H9 (cell line): ENCODE data around the gene SYCP2L. TPM values are rescaled to one million over a fixed set of nuclear protein-coding genes. Genes with fewer than 3 reads are reported as not detected.

Experiments
- DNase-seq: peaks from one replicate; pipeline ENCODE4 v3.0.0-alpha.2; 2017
- H2AFZ ChIP-seq: one replicate; pipeline ENCODE4 v1.6.1; 2013; ENCODE audit warnings: mild to moderate bottlenecking, low read length, control low read depth, moderate library complexity
- H2AK5ac ChIP-seq: 2 replicates; pipeline ENCODE4 v1.6.1; 2013; ENCODE audit warnings: low read length, control low read depth, mixed read lengths; ENCODE audit not compliant: insufficient read length
- H2BK120ac ChIP-seq: one replicate; pipeline ENCODE4 v1.6.1; 2013; ENCODE audit warnings: low read depth, mild to moderate bottlenecking, low read length, control low read depth, inconsistent platforms; ENCODE audit not compliant: poor library complexity, severe bottlenecking
- H2BK12ac ChIP-seq: 2 replicates; pipeline ENCODE4 v1.6.1; 2013; ENCODE audit warnings: low read length, control low read depth, mixed read lengths, low read depth; ENCODE audit not compliant: insufficient read length
- H2BK15ac ChIP-seq: 2 replicates; pipeline ENCODE4 v1.6.1; 2013; ENCODE audit warnings: low read depth, low read length, control low read depth
- H2BK20ac ChIP-seq: one replicate; pipeline ENCODE4 v1.6.1; 2013; ENCODE audit warnings: low read depth, mild to moderate bottlenecking, low read length, control low read depth, inconsistent platforms; ENCODE audit not compliant: poor library complexity, severe bottlenecking
- H2BK5ac ChIP-seq: 2 replicates; pipeline ENCODE4 v1.6.1; 2013; ENCODE audit warnings: low read length, control low read depth, mixed read lengths; ENCODE audit not compliant: insufficient read length
- H3K14ac ChIP-seq: 2 replicates; pipeline ENCODE4 v1.6.1; 2013; ENCODE audit warnings: low read length, control low read depth; ENCODE audit not compliant: insufficient read depth
- H3K18ac ChIP-seq: 2 replicates; pipeline ENCODE4 v1.6.1; 2013; ENCODE audit warnings: low read depth, mild to moderate bottlenecking, mixed read lengths, low read length, control low read depth; ENCODE audit not compliant: insufficient read length
- H3K23ac ChIP-seq: 2 replicates; pipeline ENCODE4 v1.6.1; 2013; ENCODE audit warnings: low read length, control low read depth, mixed read lengths, low read depth; ENCODE audit not compliant: insufficient read length
- H3K23me2 ChIP-seq: 2 replicates; pipeline ENCODE4 v1.6.1; 2013; ENCODE audit warnings: low read depth, mild to moderate bottlenecking, mixed read lengths, low read length, control low read depth; ENCODE audit not compliant: insufficient read length, poor library complexity, severe bottlenecking
- H3K27ac ChIP-seq: 2 replicates; pipeline ENCODE4 v1.5.1; 2013; ENCODE audit warnings: low read length, control low read depth, mixed read lengths, low read depth; ENCODE audit not compliant: insufficient read length
- H3K27me3 ChIP-seq: 2 replicates; pipeline ENCODE4 v1.6.1; 2013; ENCODE audit warnings: low read length, control low read depth, inconsistent platforms; ENCODE audit not compliant: insufficient read depth
- H3K4ac ChIP-seq: 2 replicates; pipeline ENCODE4 v1.6.1; 2013; ENCODE audit warnings: low read depth, mild to moderate bottlenecking, control low read depth, inconsistent platforms, low read length, moderate library complexity
- H3K4me1 ChIP-seq: 2 replicates; pipeline ENCODE4 v1.6.1; 2013; ENCODE audit warnings: low read length, control low read depth, inconsistent platforms; ENCODE audit not compliant: insufficient read depth
- H3K4me2 ChIP-seq: 2 replicates; pipeline ENCODE4 v1.6.1; 2013; ENCODE audit warnings: low read length, control low read depth, mixed read lengths; ENCODE audit not compliant: insufficient read length, insufficient read depth
- H3K56ac ChIP-seq: 2 replicates; pipeline ENCODE4 v1.6.1; 2013; ENCODE audit warnings: low read depth, mild to moderate bottlenecking, mixed read lengths, low read length, control low read depth; ENCODE audit not compliant: insufficient read length
- H3K79me1 ChIP-seq: 2 replicates; pipeline ENCODE4 v1.6.1; 2013; ENCODE audit warnings: low read depth, mild to moderate bottlenecking, moderate library complexity, low read length, control low read depth, inconsistent platforms; ENCODE audit not compliant: insufficient read depth, poor library complexity, severe bottlenecking
- H3K79me2 ChIP-seq: 2 replicates; pipeline ENCODE4 v1.6.1; 2013; ENCODE audit warnings: low read length, control low read depth, inconsistent platforms; ENCODE audit not compliant: insufficient read depth
- H3K9ac ChIP-seq: 2 replicates; pipeline ENCODE4 v1.6.1; 2013; ENCODE audit warnings: low read length, control low read depth, mixed read lengths; ENCODE audit not compliant: insufficient read length; ENCODE audit errors: extremely low read depth
- H3K9me3 ChIP-seq: one replicate; pipeline ENCODE4 v1.6.1; 2013; ENCODE audit warnings: low read depth, low read length, inconsistent platforms; ENCODE audit not compliant: control insufficient read depth
- H3T11ph ChIP-seq: one replicate; pipeline ENCODE4 v1.6.1; 2013; ENCODE audit warnings: mild to moderate bottlenecking, low read length, control low read depth, inconsistent platforms
- H4K20me1 ChIP-seq: one replicate; pipeline ENCODE4 v1.6.1; 2013; ENCODE audit not compliant: control insufficient read depth, insufficient read length, insufficient read depth
- H4K5ac ChIP-seq: 2 replicates; pipeline ENCODE4 v1.6.1; 2013; ENCODE audit warnings: low read depth, mild to moderate bottlenecking, mixed read lengths, low read length, control low read depth; ENCODE audit not compliant: insufficient read length
- H4K8ac ChIP-seq: replicated peaks from 2 replicates; pipeline ENCODE4 v1.6.1; 2013; ENCODE audit warnings: low read length, control low read depth, mixed read lengths, low read depth; ENCODE audit not compliant: insufficient read length
- H4K91ac ChIP-seq: 2 replicates; pipeline ENCODE4 v1.6.1; 2013; ENCODE audit warnings: low read depth, mild to moderate bottlenecking, moderate library complexity, mixed read lengths, low read length, control low read depth; ENCODE audit not compliant: insufficient read length
- H3K27ac Mint-ChIP-seq, 3 experiments: 2 replicates in 2 of 3; 3 replicates in 1 of 3; pipeline ENCODE4 v1.8.0; 2020 to 2021; ENCODE audit warnings: mixed read lengths in 3 of 3, mild to moderate bottlenecking in 1 of 3, moderate library complexity in 1 of 3
- H3K27me3 Mint-ChIP-seq: 2 replicates; pipeline ENCODE4 v1.8.0; 2021; ENCODE audit warnings: low read depth, mild to moderate bottlenecking, moderate library complexity, mixed read lengths
- H3K36me3 Mint-ChIP-seq, 3 experiments: 2 replicates in 2 of 3; 3 replicates in 1 of 3; pipeline ENCODE4 v1.8.0; 2020 to 2021; ENCODE audit warnings: low read depth in 3 of 3, mixed read lengths in 3 of 3; ENCODE audit not compliant: insufficient read depth in 1 of 3
- H3K4me1 Mint-ChIP-seq, 2 experiments: 2 replicates each; pipeline ENCODE4 v1.8.0; 2020; ENCODE audit warnings: mixed read lengths in 2 of 2
- H3K4me3 Mint-ChIP-seq, 2 experiments: 2 replicates in 1 of 2; 3 replicates in 1 of 2; pipeline ENCODE4 v1.8.0; 2020 to 2021; ENCODE audit warnings: mild to moderate bottlenecking in 2 of 2, mixed read lengths in 2 of 2, moderate library complexity in 1 of 2
- H3K9me3 Mint-ChIP-seq, 2 experiments: 2 replicates in 1 of 2; 3 replicates in 1 of 2; pipeline ENCODE4 v1.8.0; 2020; ENCODE audit warnings: mild to moderate bottlenecking in 2 of 2, mixed read lengths in 2 of 2, moderate library complexity in 1 of 2
- CTCF ChIP-seq: fragments of 200-600 bp; sonication (generic); conservative IDR thresholded peaks from 3 replicates; pipeline ENCODE4 v1.8.0; 2021; ENCODE audit warnings: antibody characterized with exemption, mild to moderate bottlenecking
- WGBS: extraction: QIAGEN DNeasy Blood & Tissue Kit; methylation state at CpG from one replicate; pipeline ENCODE4 v1.1.7; 2013; ENCODE audit warnings: missing lambda C conversion rate, low lambda C conversion rate, mixed read lengths; ENCODE audit not compliant: insufficient read length; ENCODE audit errors: extremely low coverage; 5-methylcytosine and 5-hydroxymethylcytosine counted together
- total RNA-seq: library from RNA; stranded (reverse); gene quantifications from 2 replicates; pipeline ENCODE4 v1.2.1, GENCODE V29; 2021

SYCP2L gene
- total RNA-seq, 1 experiment from 2014 or later, result 3.5 TPM

GRCh38 chr6:10957414-10957886, 70.6 kb downstream of the SYCP2L start:
- Histone ChIP-seq H3K18ac (no peak overlapping the region), H3K56ac (no peak overlapping the region), H3K27ac (no peak overlapping the region), H2BK120ac (no peak overlapping the region), H3K79me1 (no peaks in the 10 kb centered on the region), H3K9ac (no peak overlapping the region), H3K9me3 (no peaks in the 10 kb centered on the region), H3K14ac (no peak overlapping the region), H4K20me1 (no peaks in the 10 kb centered on the region), H3K79me2 (no peaks in the 10 kb centered on the region), H3K4me1 (no peaks in the 10 kb centered on the region), H2AK5ac (no peak overlapping the region), H2BK12ac (no peak overlapping the region), H3T11ph (no peak overlapping the region), H2BK20ac (no peak overlapping the region), H3K27me3 (peaks cover 7% of the 10 kb centered on the region; the same call in 1 of the 2 replicates), H3K23me2 (no peaks in the 10 kb centered on the region), H3K4me2 (no peak overlapping the region), H2BK5ac (no peak overlapping the region), H3K23ac (no peak overlapping the region), H4K91ac (no peak overlapping the region), H4K5ac (no peak overlapping the region), H2AFZ (no peak overlapping the region), H4K8ac (no peak overlapping the region), H3K4ac (no peak overlapping the region), H2BK15ac (no peak overlapping the region)
- TF ChIP-seq CTCF, result no peak
- H3K4me1 Mint-ChIP-seq, result peaks cover 0 to 3% of the 10 kb centered on the region in 2 experiments; a peak in 1 of 4 replicates
- H3K27me3 Mint-ChIP-seq, result peaks cover 54% of the 10 kb centered on the region
- H3K27ac Mint-ChIP-seq, result no peak overlapping the region
- peaks cover 0 to 4% (median 0%) of the 10 kb centered on the region in 3 experiments; a peak in 2 of 7 replicates for H3K36me3 Mint-ChIP-seq
- DNase-seq, result no peak
- WGBS, result no CpG with 5 or more reads among the region's 6 CpGs
- no peaks in the 10 kb centered on the region for H3K9me3 Mint-ChIP-seq
- H3K4me3 Mint-ChIP-seq, result no peak overlapping the region
